ENCODE data around the gene ADAMTS9. TPM values are rescaled to one million over a fixed set of nuclear protein-coding genes. Genes with fewer than 3 reads are reported as not detected.

ADAMTS9 gene
- total and polyA plus RNA-seq, 2 of the 13 experiments (the other 11 are each of a cell fraction or from before 2014, with no cell fraction given): 0.02 to 0.09 TPM

DNA sequence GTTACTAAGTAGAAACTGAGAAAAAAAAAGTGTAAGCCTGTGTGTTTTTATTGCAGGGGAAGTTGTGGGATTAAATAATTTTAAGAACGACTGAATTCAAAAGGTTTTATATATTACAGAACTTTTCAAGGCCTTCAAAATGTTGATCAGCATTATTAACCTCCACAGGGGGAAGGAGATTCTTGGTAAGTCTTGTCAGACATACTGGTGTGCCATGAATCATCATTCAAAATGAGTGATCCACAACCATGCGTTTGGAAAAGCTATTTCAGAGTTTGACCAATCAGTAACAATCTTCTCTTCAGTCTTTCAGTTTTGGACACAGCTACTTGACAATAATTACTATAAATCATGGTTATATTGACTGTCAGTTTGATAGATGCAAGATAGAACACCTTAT lies 70.2 kb downstream of the ADAMTS9 start (continued):
- TF ChIP-seq, protein P1, sequence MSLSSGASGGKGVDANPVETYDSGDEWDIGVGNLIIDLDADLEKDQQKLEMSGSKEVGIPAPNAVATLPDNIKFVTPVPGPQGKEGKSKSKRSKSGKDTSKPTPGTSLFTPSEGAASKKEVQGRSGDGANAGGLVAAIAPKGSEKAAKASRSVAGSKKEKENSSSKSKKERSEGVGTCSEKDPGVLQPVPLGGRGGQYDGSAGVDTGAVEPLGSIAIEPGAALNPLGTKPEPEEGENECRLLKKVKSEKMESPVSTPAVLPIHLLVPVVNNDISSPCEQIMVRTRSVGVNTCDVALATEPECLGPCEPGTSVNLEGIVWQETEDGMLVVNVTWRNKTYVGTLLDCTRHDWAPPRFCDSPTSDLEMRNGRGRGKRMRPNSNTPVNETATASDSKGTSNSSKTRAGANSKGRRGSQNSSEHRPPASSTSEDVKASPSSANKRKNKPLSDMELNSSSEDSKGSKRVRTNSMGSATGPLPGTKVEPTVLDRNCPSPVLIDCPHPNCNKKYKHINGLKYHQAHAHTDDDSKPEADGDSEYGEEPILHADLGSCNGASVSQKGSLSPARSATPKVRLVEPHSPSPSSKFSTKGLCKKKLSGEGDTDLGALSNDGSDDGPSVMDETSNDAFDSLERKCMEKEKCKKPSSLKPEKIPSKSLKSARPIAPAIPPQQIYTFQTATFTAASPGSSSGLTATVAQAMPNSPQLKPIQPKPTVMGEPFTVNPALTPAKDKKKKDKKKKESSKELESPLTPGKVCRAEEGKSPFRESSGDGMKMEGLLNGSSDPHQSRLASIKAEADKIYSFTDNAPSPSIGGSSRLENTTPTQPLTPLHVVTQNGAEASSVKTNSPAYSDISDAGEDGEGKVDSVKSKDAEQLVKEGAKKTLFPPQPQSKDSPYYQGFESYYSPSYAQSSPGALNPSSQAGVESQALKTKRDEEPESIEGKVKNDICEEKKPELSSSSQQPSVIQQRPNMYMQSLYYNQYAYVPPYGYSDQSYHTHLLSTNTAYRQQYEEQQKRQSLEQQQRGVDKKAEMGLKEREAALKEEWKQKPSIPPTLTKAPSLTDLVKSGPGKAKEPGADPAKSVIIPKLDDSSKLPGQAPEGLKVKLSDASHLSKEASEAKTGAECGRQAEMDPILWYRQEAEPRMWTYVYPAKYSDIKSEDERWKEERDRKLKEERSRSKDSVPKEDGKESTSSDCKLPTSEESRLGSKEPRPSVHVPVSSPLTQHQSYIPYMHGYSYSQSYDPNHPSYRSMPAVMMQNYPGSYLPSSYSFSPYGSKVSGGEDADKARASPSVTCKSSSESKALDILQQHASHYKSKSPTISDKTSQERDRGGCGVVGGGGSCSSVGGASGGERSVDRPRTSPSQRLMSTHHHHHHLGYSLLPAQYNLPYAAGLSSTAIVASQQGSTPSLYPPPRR (CRISPR knock-in tag; IDR thresholded peaks at IDR 0.05; ENCODE audit: borderline replicate concordance): no peak
- no peak for TF ChIP-seq ZNF619 (CRISPR knock-in tag; IDR thresholded peaks at IDR 0.05)

DNA sequence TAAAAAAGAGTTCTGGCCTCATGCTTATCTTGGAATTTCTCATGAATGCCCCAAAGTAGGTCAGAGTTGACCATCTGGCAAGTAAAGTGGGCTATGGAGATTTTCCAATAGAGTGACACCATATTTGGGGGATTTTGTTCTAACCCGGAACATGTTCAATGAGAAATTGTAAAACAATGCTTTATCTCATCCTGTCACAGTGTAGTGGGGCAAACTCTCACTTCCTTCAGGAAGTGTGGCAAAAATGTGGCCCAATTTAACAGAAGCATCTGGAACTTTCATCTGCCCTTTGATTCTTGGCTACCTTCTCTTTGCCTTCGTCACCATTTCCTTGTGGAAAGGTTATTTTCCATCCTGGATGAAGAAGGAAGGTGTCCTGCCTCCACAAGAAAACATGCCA lies 70.8 kb downstream of the ADAMTS9 start:
- no peak for FAIRE-seq
- Histone ChIP-seq H3K36me3 (replicated peaks in 1 of 2; ENCODE audit: control insufficient read depth in 1 of 2, insufficient read depth in 2 of 2, low read length in 2 of 2) (no peaks in the 10 kb centered on the region), H3K79me2 (ENCODE audit: insufficient read depth, low read length) (no peaks in the 10 kb centered on the region), H3K4me2 (ENCODE audit: low read depth, low read length) (no peak overlapping the region), H3K9me3 (ENCODE audit: low read length) (no peaks in the 10 kb centered on the region), H3K9ac (ENCODE audit: insufficient read depth, low read depth, low read length) (no peak overlapping the region), H2AFZ (ENCODE audit: low read length) (no peak overlapping the region), H3K27ac (ENCODE audit: extremely low read length, insufficient read depth, low read length) (no peak overlapping the region), H3K4me1 (ENCODE audit: insufficient read depth, low read length) (no peaks in the 10 kb centered on the region), H3K27me3 (ENCODE audit: control insufficient read depth in 1 of 2, insufficient read depth in 2 of 2, low read length in 2 of 2) (no peaks in the 10 kb centered on the region; a peak in 1 of 5 replicates), H4K20me1 (ENCODE audit: insufficient read depth, low read length) (no peaks in the 10 kb centered on the region), H3K4me3 (replicated peaks in 1 of 3; ENCODE audit: insufficient read depth in 1 of 3, low read depth in 2 of 3, low read length in 3 of 3) (no peak overlapping the region)
- in situ Hi-C loops (cut with HindIII; ENCODE audit: extremely low pct_ligation_motif_present, low pct_unique_long_range_greater_than_20kb) (no loop called here), intact Hi-C loops (cut with micrococcal nuclease; ENCODE audit: unreplicated experiment) (no loop called here)
- ChIA-PET POLR2A (no interaction called here), CTCF (ENCODE audit: low intra/inter-chr PET ratio, low total read pairs) (no interaction called here)
- WGBS (ENCODE audit: low lambda C conversion rate): 74% methylated on average over 2 of the region's 2 CpGs
- DNase-seq (ENCODE audit: low spot score): no peak
- ATAC-seq: no peak
- TF ChIP-seq, protein P2, sequence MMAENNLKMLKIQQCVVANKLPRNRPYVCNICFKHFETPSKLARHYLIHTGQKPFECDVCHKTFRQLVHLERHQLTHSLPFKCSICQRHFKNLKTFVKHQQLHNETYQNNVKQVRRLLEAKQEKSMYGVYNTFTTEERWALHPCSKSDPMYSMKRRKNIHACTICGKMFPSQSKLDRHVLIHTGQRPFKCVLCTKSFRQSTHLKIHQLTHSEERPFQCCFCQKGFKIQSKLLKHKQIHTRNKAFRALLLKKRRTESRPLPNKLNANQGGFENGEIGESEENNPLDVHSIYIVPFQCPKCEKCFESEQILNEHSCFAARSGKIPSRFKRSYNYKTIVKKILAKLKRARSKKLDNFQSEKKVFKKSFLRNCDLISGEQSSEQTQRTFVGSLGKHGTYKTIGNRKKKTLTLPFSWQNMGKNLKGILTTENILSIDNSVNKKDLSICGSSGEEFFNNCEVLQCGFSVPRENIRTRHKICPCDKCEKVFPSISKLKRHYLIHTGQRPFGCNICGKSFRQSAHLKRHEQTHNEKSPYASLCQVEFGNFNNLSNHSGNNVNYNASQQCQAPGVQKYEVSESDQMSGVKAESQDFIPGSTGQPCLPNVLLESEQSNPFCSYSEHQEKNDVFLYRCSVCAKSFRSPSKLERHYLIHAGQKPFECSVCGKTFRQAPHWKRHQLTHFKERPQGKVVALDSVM (CRISPR knock-in tag; IDR thresholded peaks at IDR 0.05): no peak
- TF ChIP-seq, protein P3, sequence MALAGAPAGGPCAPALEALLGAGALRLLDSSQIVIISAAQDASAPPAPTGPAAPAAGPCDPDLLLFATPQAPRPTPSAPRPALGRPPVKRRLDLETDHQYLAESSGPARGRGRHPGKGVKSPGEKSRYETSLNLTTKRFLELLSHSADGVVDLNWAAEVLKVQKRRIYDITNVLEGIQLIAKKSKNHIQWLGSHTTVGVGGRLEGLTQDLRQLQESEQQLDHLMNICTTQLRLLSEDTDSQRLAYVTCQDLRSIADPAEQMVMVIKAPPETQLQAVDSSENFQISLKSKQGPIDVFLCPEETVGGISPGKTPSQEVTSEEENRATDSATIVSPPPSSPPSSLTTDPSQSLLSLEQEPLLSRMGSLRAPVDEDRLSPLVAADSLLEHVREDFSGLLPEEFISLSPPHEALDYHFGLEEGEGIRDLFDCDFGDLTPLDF (CRISPR knock-in tag; IDR thresholded peaks at IDR 0.05): no peak
- TF ChIP-seq ZFY (CRISPR knock-in tag; IDR thresholded peaks at IDR 0.05) (no peak), FOXK1 (CRISPR knock-in tag; IDR thresholded peaks at IDR 0.05; ENCODE audit: borderline replicate concordance, low read depth) (no peak), EED (CRISPR knock-in tag; IDR thresholded peaks at IDR 0.05) (no peak)
- no TSS peak for BruUV-seq (replicated peaks)
